Measurements from ENCODE around the gene TSSC4.
"Not testable (repeated sequence)": the region's sequence is repeated elsewhere in the genome, so short reads cannot be mapped to it uniquely, and the experiment has no call there.

DNA sequence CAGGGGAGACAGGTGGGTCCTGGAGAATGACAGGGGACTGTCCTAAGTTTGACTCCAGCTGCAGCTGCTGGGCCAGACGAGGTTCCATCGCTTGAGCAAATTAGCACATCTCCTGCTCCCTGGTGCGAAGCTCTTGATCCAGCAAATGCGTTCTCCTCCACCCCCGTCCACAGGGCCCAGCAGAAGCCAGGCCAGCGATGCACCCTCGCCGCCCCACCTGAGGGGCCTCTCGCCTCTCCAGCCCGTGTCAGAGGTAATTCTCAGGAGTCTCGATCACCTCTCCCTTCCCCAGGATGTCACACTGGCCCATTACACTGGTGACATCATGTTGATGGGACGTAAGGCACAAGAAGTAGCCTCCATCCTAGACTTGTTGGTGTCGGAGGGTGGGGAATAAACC is 42.9 kb upstream of the TSSC4 start:
- not testable (repeated sequence) for TF ChIP-seq POLR2G (IDR thresholded peaks at IDR 0.05; ENCODE audit: low read depth, low read length); EZH2 (IDR thresholded peaks at IDR 0.05; ENCODE audit: borderline replicate concordance, low read depth, low read length); CTCF (IDR thresholded peaks at IDR 0.05 in 2 of 3, conservative IDR thresholded peaks at IDR 0.05 in 1 of 3; ENCODE audit: insufficient read depth in 2 of 3, low read depth in 1 of 3, low read length in 3 of 3); TEAD4 (IDR thresholded peaks at IDR 0.05; ENCODE audit: low read length); TEAD4 (CRISPR knock-in tag; IDR thresholded peaks at IDR 0.05; ENCODE audit: borderline replicate concordance); U2AF2 (optimal IDR thresholded peaks at IDR 0.05; ENCODE audit: low read depth, low read length); SP2 (IDR thresholded peaks at IDR 0.05; ENCODE audit: extremely low read depth, low read depth, low read length, poor library complexity, severe bottlenecking); NFATC3 (IDR thresholded peaks at IDR 0.05); SMAD3 (CRISPR knock-in tag; conservative IDR thresholded peaks at IDR 0.05); EP300 (IDR thresholded peaks at IDR 0.05; ENCODE audit: low read length)
- TF ChIP-seq, protein P1, sequence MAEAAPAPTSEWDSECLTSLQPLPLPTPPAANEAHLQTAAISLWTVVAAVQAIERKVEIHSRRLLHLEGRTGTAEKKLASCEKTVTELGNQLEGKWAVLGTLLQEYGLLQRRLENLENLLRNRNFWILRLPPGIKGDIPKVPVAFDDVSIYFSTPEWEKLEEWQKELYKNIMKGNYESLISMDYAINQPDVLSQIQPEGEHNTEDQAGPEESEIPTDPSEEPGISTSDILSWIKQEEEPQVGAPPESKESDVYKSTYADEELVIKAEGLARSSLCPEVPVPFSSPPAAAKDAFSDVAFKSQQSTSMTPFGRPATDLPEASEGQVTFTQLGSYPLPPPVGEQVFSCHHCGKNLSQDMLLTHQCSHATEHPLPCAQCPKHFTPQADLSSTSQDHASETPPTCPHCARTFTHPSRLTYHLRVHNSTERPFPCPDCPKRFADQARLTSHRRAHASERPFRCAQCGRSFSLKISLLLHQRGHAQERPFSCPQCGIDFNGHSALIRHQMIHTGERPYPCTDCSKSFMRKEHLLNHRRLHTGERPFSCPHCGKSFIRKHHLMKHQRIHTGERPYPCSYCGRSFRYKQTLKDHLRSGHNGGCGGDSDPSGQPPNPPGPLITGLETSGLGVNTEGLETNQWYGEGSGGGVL (CRISPR knock-in tag; IDR thresholded peaks at IDR 0.05), result not testable (repeated sequence)

All from K562 (cell line).